GM19463 (cell line): ENCODE data around the gene PIGA.

Experiments used
- ATAC-seq: cut with Tn5 transposase; IDR thresholded peaks from one replicate; pipeline ENCODE4 v1.9.1; 2021; ENCODE audit warnings: mild to moderate bottlenecking, moderate library complexity; ENCODE audit not compliant: unreplicated experiment

The PIGA gene

DNA sequence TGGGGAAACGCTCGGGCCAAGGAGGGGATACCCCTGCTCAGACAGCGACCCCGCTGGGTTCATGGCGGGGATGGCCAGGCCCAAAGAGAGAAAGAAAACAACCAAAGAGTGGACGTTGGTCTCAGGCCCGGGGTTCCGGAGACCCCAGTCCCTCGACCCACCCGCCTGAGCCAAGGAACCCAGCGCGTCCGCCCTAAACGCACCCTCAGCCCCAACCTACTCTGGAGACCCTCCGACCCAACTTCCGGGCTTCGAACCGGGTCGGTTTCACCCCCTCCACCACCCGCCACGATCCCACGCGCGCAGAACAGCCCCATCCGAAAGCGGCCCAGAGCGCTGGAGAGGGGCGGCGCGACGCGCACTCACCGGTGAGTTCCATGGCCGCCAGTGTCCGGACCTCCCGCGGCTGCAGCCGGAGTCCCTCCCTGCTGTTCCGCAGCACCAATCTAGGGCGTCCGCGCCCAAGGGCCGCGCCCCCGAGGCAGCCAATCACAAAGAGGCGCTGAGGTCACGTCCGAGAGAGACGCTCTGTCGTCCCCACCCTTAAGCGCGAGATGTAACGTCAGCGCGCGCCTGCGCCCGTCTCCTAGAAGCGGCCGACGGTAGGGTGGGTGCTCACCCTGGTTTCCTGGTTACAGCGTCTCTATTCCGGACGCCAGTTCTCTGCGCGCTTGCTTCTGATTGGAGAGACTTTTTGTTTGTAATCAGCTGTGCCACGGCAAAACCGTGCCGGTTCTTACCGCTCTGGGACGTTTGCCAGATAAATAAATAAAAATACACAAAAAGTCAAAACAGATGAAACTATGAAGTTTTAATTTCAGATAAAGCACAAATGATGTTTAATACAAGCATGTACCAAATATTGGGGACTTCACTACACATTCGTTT is at the start of gene PIGA:
PIGA (minus strand) TSS at position 389 of the 888 bp plus-strand sequence. CDS start 3,593 bp downstream, outside the sequence.
- ATAC-seq = peak; percentile 98

- ATAC-seq = no peak
These were observed 49.0 kb upstream of the PIGA start, which contains the start of gene VEGFD for GRCh38 chrX:15384304-15384703. Gene VEGFD, minus strand, starts transcription at chrX:15384413. Its CDS starts 467 bp downstream, at chrX:15383946.

DNA sequence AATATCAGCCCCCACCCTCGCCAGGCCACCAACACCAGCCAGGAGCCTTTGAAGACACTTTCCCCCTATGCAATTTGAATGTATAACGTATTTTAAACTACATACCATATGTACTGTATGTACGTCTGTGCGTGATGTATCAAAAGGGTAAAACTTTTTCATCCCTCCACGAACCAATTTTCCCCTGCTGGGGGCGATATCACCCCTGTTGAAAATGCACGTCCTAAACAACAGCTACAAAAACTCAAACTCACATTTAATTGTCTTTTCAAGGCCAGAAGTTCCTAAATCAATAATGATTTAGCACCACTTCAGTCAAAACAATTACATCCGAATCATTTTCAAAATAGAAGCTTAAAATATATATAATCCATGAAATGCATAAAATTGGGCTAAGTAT is 47.5 kb upstream of the PIGA start:
- ATAC-seq = no peak

- no peak for ATAC-seq
These were observed 41.6 kb upstream of the PIGA start for GRCh38 chrX:15376956-15377355.

DNA sequence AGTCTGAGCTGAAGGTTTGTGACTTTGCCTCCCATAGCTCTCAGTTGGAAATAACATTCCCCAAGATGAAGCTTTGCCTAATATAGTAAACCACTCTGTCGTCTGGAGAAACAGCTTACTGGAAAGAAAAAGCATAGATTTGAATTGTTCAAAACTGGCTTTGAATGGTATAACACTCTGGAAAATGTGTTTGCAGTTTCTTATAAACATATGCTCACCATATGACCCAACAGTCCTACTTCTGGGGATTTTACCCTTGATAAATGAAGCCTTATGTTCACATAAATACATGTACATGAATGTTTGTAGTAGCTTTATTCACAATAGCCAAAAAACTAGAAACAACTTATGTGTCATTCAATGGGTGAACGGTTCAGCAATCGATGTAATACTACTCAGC is 38.7 kb upstream of the PIGA start:
- no peak for ATAC-seq

DNA sequence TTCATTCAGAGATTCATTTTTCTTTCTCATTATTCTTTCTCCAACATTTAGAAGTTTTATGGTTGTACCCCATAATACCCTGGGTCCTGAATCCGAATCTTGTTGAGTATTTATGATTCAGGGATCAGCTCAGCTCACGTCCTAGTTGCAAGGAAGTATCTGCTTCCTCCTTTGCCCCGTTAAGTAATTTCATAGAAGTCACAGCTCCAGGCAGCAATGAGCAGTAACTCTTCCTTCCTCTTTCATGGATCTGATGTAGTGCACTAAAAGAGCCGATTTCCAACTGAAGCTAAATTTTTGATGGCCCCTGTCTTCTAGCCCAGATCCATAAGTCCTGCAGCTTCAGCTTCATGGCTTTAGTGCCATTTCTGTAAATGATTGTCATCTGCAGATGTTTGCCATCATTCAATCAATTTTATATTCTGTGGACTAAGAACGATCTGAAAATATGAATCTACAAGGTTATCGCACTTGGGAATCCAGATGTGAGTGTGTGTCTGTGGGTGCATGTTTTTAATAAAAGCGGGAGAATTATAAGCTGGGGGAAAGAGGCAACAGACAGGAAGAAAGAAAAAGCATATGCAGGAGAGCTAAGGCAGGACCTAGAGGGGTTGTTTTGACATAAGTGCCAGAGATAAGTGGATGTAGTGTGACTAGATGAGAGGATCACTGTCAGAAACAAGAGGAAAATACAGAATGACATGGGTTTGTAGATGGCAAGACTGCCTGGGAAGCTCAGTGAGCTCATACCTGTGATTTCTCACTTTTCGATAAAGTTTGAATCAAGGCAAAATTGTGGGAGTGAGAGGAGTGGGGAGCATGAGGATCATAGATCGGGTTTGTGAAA is 31.4 kb upstream of the PIGA start:
- no peak for ATAC-seq

DNA sequence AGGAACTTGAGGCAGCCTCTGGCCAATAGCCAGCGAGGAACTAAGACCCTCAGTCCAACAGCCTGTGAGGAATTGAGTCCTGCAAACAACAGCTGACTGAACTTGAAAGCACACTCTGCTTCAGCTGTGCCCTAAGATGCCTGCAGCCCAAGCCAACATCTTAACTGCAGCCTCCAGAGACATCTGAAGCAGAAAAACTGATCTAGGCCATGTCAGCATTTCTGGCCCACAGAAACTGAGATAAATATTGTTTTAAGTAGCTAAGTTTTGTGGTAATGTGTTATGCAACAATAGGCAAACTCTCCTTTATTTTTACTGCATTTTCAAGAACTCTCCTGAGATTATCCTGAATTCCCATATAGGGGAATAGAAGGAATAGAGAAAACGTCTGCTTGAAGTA is 24.4 kb upstream of the PIGA start:
- ATAC-seq = no peak

DNA sequence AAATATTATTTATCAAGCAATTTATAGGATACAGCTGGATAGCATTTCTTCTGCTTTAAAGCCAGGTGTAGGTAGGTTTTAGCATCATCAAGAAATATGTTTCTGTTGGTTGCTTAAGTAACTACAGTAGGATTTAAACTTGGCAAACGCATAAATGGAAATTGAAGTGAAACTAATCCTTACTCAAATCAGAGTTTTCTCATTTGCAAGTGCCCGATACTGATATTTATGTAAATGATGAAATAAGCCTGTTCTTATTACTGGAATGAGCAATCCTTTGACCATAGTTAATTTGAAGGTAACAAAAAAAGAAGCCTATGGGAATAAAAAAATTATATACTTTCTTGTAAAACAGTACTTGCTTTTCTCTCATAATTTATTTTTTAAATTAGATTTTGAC is 23.2 kb upstream of the PIGA start:
- ATAC-seq = no peak

- ATAC-seq = no peak
These were observed 21.1 kb upstream of the PIGA start for GRCh38 chrX:15356444-15356843.

DNA sequence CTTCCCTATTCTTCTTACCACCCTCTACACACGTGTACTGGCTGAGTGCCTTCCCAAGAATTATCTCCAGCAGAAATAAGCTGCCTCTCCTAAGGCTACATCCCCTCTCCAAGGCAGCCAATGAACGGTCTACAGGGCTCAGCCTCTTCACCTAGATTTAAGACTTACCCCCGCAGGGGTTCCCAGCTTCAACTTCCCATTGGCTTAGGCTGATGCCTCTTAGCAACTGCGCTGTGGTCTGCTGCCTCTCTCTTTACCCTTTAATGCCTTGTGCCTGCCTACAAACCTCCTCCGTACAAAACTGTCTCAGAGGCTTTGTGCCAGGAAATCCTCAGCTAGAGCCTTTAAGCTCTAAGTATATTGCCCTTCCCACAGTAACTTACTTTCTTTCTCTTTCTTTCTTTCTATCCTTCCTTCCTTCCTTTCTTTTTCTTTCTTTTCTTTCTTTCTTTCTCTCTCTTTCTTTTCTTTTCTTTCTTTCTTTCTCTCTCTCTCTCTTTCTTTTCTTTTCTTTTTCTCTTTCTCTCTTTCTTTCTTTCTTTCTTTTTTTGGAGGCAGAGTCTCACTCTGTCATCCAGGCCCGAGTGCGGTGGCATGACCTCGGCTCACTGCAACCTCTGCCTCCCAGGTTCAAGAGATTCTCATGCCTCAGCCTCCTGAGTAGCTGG is 15.1 kb upstream of the PIGA start:
- no peak for ATAC-seq

- no peak for ATAC-seq
These were observed 13.7 kb upstream of the PIGA start for GRCh38 chrX:15349046-15349445.

GRCh38 chrX:15345976-15346375 is 10.7 kb upstream of the PIGA start:
- no peak for ATAC-seq

DNA sequence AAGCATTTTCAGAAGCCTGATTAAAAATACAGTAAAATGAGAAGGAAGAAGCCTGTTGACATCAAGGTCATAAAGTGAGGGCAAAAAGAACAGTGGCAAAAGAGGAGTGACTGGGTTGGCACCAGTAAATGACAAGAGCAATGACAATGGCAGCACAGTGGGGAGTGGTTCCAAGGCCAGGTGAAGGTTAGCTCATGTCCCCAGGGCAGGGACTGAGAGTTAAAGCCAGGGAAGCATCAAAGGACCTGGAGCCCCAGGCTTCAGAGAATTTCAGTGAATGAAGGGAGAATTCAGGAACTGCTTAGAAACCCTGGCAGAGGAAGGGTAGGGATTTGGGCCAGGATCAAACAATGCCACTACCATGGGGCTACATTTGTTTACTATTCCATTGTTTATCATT is 8.8 kb upstream of the PIGA start:
- no peak for ATAC-seq

DNA sequence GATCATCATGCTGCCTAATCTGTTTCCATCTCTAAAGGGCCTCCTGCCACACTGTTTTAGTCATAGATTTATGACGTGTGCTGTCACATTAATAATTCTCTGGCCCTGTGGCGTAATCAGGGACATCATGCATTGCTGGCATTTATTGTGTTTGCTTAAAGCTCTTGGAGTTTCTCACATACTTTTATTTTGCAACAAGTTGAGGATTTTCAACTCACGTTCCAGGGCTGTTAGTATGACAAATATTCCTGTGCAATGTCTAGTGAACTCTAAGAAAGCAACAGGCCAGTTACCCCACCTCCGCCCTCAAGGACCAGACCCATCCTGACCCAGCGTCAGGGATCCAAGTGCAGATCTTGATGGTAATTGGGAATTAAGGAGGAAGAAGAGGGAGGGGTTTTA is 7.8 kb upstream of the PIGA start:
- no peak for ATAC-seq

GRCh38 chrX:15340867-15341266 is 5.5 kb upstream of the PIGA start:
- no peak for ATAC-seq

DNA sequence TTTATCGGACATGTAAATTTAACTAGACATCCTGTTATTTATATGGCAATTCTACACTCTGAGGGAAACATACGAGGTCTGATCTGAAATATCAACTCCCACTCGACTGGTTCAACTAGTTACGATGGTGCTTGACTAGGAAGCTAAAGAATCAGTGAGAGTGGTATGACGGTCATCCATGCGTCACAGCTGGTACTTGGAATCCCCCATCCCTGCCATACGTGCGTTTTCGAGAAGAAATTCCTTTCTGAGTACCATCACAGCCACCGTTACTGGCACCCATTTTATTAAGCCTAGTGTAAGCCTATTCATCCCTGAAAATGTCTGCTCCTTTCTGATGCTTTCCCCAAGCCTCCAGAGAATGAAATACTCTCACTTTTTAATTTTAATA is 695 bp upstream of the PIGA start:
- no peak for ATAC-seq

- no peak for ATAC-seq
These were observed 762 bp downstream of the PIGA start for GRCh38 chrX:15334561-15334960.

GRCh38 chrX:15328821-15329220 is 6.5 kb downstream of the PIGA start:
- ATAC-seq = no peak

DNA sequence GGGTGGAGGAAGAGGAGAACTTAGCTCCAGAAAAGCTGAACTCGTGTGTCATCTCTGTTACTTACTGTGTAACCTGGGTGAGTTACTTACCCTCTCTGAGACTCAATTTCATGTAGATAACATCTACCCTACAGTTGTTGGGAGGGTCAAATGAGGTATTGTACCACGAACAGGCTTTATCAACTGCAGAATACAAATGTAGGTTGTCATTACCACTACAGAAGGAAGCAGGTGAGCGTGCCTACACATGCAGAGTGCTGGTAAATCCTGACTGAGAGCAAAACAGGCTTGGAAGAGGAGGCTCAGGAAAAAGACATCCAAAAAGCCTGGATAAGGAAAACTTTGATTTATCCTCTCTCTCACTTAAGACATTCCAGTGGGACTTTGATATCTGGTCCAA is 7.2 kb downstream of the PIGA start:
- no peak for ATAC-seq

DNA sequence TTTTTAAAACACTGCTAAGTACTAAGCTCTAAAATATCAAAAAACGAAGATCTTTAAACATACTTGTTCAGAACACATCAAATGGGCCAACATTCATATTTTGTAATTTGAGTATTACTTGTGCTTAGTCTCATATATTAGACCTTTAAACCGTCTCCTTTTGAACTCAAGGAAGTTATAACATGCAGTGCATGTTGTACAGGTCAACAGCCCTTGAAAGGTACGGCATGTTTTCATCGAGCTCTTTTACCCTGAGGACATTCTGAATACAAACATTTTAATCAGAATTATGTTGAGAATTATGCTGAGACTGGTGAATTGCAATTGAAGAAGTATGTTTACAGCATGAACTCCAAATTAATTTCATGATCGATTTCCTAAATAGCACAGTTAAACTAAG is 12.9 kb downstream of the PIGA start:
- ATAC-seq = no peak

- no peak for ATAC-seq
These were observed 13.3 kb downstream of the PIGA start for GRCh38 chrX:15322072-15322471.
